Measurements from ENCODE around the gene SH3BGR.

The SH3BGR gene

DNA sequence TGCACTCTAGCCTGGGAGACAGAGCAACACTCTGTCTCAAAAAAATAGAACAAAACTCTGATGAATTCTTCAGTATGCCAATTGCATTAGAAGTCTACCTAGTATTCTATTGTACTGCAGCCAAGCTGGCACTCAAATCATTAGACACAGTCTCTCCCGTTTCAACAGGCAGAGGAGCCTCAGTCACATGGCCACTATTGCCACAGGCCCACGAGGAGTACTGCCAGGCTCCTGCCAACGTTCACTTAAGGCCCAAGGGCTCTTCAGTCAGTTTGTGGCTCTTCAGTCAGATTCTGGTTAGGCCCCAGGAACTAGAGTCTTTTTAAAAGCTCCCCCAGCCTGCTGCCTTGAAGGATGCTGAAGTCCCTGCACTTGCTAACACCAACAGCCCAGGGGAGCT, 73.4 kb downstream of the SH3BGR start:
- no peaks in the 10 kb centered on the region for H3K9me3 ChIP-seq (ENCODE audit: severe bottlenecking)
- DNase-seq (ENCODE audit: low spot score) (no peak), ATAC-seq (ENCODE audit: low read depth) (no peak)
- H3K27ac ChIP-seq (ENCODE audit: poor library complexity, severe bottlenecking): no peak overlapping the region
- no peaks in the 10 kb centered on the region for H3K27me3 ChIP-seq (ENCODE audit: insufficient read depth, poor library complexity, severe bottlenecking)
- H3K4me3 ChIP-seq (ENCODE audit: severe bottlenecking): no peak overlapping the region
- TF ChIP-seq, protein P1, sequence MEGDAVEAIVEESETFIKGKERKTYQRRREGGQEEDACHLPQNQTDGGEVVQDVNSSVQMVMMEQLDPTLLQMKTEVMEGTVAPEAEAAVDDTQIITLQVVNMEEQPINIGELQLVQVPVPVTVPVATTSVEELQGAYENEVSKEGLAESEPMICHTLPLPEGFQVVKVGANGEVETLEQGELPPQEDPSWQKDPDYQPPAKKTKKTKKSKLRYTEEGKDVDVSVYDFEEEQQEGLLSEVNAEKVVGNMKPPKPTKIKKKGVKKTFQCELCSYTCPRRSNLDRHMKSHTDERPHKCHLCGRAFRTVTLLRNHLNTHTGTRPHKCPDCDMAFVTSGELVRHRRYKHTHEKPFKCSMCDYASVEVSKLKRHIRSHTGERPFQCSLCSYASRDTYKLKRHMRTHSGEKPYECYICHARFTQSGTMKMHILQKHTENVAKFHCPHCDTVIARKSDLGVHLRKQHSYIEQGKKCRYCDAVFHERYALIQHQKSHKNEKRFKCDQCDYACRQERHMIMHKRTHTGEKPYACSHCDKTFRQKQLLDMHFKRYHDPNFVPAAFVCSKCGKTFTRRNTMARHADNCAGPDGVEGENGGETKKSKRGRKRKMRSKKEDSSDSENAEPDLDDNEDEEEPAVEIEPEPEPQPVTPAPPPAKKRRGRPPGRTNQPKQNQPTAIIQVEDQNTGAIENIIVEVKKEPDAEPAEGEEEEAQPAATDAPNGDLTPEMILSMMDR (IDR thresholded peaks at IDR 0.05; ENCODE audit: poor library complexity, severe bottlenecking): no peak
- H3K36me3 ChIP-seq (ENCODE audit: low read depth): no peaks in the 10 kb centered on the region
- H3K4me1 ChIP-seq (ENCODE audit: insufficient read depth, poor library complexity, severe bottlenecking): no peaks in the 10 kb centered on the region

DNA sequence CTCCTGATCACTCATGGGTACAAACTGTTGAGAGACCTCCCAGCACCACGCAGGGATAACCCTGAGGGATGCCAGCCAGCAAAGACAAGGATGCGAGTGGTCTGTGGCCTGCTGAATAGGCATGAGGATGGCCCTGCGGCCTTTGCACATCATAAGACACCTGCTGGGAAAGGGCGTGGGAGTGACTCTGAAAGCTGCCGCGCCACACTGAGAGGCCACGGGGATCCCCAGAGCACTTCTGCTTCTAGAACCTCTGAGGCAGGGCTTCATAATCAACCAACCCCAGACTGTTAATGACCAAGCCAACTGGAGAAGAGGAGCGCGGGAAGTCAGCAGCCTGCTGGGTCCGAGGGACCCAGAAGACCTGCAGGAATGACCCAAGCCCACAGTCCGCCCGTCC, 73.8 kb downstream of the SH3BGR start:
- Histone ChIP-seq H3K4me1 (ENCODE audit: insufficient read depth, poor library complexity, severe bottlenecking) (no peaks in the 10 kb centered on the region), H3K36me3 (ENCODE audit: low read depth) (no peaks in the 10 kb centered on the region), H3K9me3 (ENCODE audit: severe bottlenecking) (no peaks in the 10 kb centered on the region)

DNA sequence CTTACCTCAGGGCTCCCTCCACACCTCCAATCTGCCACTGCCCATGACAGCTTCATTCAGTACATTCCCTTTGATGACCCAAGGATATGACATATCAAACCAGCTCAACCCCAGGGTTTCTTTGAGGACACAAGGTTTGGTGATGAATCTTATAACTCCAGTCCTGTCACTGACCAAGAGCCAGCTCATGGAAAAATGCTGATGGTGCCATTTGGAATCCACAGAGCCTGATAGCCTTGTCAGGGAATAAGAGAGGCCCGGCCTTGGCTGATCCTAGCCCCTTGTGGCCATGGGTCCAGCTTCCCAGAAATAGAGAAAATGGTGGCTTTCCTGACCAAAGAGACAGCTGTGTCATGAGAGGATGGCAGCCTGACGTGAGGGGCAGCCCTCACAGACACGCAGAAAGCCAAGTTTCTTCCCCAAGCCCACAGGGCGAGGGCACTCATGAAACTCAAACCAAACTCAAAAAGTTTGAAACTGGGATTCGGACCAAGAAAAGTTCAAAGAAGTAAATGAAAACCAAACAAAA, 75.4 kb downstream of the SH3BGR start:
- H3K4me3 ChIP-seq (ENCODE audit: severe bottlenecking): no peak overlapping the region
- H3K27me3 ChIP-seq (ENCODE audit: insufficient read depth, poor library complexity, severe bottlenecking): no peaks in the 10 kb centered on the region
- H3K27ac ChIP-seq (ENCODE audit: poor library complexity, severe bottlenecking): no peak overlapping the region
- ATAC-seq (ENCODE audit: low read depth) (no peak), DNase-seq (ENCODE audit: low spot score) (no peak)
- no peaks in the 10 kb centered on the region for H3K36me3 ChIP-seq (ENCODE audit: low read depth)
- TF ChIP-seq, protein P1 (IDR thresholded peaks at IDR 0.05; ENCODE audit: poor library complexity, severe bottlenecking): no peak
- H3K4me1 ChIP-seq (ENCODE audit: insufficient read depth, poor library complexity, severe bottlenecking): no peaks in the 10 kb centered on the region
- no peaks in the 10 kb centered on the region for H3K9me3 ChIP-seq (ENCODE audit: severe bottlenecking)

More for the DNA sequence above, 73.8 kb downstream of the SH3BGR start:
- no peak for DNase-seq (ENCODE audit: low spot score)
- H3K4me3 ChIP-seq (ENCODE audit: severe bottlenecking): no peak overlapping the region
- H3K27ac ChIP-seq (ENCODE audit: poor library complexity, severe bottlenecking): no peak overlapping the region
- no peaks in the 10 kb centered on the region for H3K27me3 ChIP-seq (ENCODE audit: insufficient read depth, poor library complexity, severe bottlenecking)
- ATAC-seq (ENCODE audit: low read depth): no peak
- TF ChIP-seq, protein P1 (IDR thresholded peaks at IDR 0.05; ENCODE audit: poor library complexity, severe bottlenecking): no peak

DNA sequence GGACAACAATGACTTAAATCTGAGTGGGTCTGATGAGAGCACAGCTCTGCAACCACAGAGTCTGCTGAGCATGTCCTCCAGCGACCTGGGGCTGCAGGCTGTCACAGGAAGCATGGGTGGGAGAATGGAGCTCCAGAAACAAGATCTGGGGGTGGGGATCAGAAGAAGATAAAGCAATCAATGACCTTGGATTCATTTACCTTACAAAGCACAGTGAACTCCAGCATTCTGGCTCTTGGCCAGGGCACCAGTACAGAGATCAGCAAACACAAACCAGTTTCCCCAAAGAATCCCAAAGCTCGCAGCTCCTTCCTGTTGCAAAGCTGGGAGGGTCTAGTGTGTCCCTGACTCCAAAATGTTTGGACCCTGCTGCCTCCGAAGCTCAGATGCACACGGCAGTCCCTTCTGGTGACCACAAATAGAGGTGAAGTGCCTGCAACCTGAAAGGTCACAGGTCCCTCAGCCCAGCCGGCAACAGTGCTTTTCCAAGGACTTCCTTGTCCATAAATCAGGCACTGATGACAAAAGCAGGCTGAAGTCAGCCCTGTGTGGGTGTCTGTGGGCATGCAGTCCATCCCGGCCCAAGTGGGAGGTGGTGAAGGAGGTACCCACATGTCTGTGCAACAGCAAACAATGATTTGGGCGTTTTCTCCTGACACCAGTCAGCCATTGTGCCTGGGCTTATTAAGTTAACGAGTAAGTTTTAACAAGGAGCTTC, 76.1 kb downstream of the SH3BGR start:
- Histone ChIP-seq H3K27me3 (ENCODE audit: insufficient read depth, poor library complexity, severe bottlenecking) (no peaks in the 10 kb centered on the region), H3K4me1 (ENCODE audit: insufficient read depth, poor library complexity, severe bottlenecking) (no peaks in the 10 kb centered on the region), H3K27ac (ENCODE audit: poor library complexity, severe bottlenecking) (no peak overlapping the region), H3K9me3 (ENCODE audit: severe bottlenecking) (no peaks in the 10 kb centered on the region), H3K4me3 (ENCODE audit: severe bottlenecking) (no peak overlapping the region), H3K36me3 (ENCODE audit: low read depth) (no peaks in the 10 kb centered on the region)
- DNase-seq (ENCODE audit: low spot score) (no peak), ATAC-seq (ENCODE audit: low read depth) (no peak)
- TF ChIP-seq, protein P1 (IDR thresholded peaks at IDR 0.05; ENCODE audit: poor library complexity, severe bottlenecking): no peak

DNA sequence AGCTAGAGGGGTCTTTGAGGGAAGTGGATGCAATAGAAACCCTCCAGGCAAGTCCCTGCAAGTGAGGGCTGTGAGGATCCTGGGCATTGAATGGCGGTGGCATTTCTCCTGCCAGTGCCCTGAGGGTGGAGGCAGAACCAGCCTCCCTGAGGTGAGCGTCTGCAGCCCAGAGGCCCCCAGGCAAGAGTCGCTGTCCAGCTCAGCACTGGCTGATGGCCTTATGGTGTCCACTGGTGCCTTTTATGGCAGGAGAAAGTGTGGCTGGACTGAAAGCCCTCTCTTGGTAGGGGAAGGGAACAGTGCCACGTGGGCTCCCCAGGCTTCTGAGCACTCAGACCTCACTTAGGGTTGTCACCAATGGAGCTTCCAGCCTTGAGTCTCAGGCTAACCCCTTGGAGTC, 77.3 kb downstream of the SH3BGR start:
- no peak for DNase-seq (ENCODE audit: low spot score)
- no peak overlapping the region for H3K4me3 ChIP-seq (ENCODE audit: severe bottlenecking)
- ATAC-seq (ENCODE audit: low read depth): no peak
- H3K9me3 ChIP-seq (ENCODE audit: severe bottlenecking): no peaks in the 10 kb centered on the region
- no peaks in the 10 kb centered on the region for H3K36me3 ChIP-seq (ENCODE audit: low read depth)
- H3K4me1 ChIP-seq (ENCODE audit: insufficient read depth, poor library complexity, severe bottlenecking): no peaks in the 10 kb centered on the region
- TF ChIP-seq, protein P1 (IDR thresholded peaks at IDR 0.05; ENCODE audit: poor library complexity, severe bottlenecking): no peak
- no peak overlapping the region for H3K27ac ChIP-seq (ENCODE audit: poor library complexity, severe bottlenecking)
- H3K27me3 ChIP-seq (ENCODE audit: insufficient read depth, poor library complexity, severe bottlenecking): no peaks in the 10 kb centered on the region
